Measurements from ENCODE around the gene PRSS56. TPM values are rescaled to one million over a fixed set of nuclear protein-coding genes. Genes with fewer than 3 reads are reported as not detected.
A peak's percentile ranks its signal among the peaks of the same experiment; 100 is the strongest.

The PRSS56 gene
- total and polyA plus RNA-seq, 2 of the 13 experiments (the other 11 are each of a cell fraction or from before 2014, with no cell fraction given): not detected

DNA sequence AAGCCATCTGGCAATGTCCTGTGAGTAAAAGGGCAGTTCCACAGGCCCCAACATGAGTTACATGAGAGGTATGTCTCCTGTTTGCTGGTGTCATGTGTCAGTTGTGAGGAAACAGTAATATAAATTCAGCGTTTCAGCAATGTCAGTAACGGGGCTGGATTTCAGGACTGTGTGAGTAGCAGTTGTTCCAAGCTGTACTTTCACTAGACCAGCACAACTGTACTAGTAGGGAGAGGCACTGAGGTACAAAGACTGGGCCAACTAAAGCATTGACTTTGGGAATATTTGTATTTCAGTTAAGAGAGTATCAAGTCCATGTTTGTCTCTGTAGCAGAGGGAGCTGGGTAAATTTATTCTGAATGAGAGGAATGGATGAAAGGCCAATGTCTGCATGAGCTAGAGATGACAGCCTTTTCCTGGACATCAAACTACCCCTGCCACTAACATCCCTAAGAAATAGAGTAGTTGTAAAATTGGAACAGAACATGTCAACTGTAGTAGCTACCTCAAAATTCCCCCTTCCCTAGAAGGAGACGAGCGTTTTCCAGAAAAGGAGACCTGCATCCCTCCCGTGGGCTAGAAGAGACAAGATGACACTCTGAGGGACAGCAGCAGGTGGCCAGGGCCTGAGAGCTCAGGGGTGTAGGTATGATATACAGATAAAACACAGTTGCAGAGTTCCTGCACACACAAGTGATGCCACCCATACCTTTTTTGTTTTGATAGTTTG, 54.7 kb downstream of the PRSS56 start (continued):
- TF ChIP-seq, protein P1, sequence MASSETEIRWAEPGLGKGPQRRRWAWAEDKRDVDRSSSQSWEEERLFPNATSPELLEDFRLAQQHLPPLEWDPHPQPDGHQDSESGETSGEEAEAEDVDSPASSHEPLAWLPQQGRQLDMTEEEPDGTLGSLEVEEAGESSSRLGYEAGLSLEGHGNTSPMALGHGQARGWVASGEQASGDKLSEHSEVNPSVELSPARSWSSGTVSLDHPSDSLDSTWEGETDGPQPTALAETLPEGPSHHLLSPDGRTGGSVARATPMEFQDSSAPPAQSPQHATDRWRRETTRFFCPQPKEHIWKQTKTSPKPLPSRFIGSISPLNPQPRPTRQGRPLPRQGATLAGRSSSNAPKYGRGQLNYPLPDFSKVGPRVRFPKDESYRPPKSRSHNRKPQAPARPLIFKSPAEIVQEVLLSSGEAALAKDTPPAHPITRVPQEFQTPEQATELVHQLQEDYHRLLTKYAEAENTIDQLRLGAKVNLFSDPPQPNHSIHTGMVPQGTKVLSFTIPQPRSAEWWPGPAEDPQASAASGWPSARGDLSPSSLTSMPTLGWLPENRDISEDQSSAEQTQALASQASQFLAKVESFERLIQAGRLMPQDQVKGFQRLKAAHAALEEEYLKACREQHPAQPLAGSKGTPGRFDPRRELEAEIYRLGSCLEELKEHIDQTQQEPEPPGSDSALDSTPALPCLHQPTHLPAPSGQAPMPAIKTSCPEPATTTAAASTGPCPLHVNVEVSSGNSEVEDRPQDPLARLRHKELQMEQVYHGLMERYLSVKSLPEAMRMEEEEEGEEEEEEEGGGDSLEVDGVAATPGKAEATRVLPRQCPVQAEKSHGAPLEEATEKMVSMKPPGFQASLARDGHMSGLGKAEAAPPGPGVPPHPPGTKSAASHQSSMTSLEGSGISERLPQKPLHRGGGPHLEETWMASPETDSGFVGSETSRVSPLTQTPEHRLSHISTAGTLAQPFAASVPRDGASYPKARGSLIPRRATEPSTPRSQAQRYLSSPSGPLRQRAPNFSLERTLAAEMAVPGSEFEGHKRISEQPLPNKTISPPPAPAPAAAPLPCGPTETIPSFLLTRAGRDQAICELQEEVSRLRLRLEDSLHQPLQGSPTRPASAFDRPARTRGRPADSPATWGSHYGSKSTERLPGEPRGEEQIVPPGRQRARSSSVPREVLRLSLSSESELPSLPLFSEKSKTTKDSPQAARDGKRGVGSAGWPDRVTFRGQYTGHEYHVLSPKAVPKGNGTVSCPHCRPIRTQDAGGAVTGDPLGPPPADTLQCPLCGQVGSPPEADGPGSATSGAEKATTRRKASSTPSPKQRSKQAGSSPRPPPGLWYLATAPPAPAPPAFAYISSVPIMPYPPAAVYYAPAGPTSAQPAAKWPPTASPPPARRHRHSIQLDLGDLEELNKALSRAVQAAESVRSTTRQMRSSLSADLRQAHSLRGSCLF (CRISPR knock-in tag; IDR thresholded peaks at IDR 0.05; ENCODE audit: borderline replicate concordance): no peak
- TF ChIP-seq MXD4 (CRISPR knock-in tag; IDR thresholded peaks at IDR 0.05) (0 out of 2 replicates have a peak, but pooled peaks have one; percentile 26), RFXAP (CRISPR knock-in tag; IDR thresholded peaks at IDR 0.05; ENCODE audit: borderline replicate concordance) (0 out of 2 replicates have a peak, but pooled peaks have one; percentile 16), ZNF10 (CRISPR knock-in tag; IDR thresholded peaks at IDR 0.05; ENCODE audit: borderline replicate concordance, low read depth) (no peak), HNF4A (CRISPR knock-in tag; IDR thresholded peaks at IDR 0.05) (peak; percentile 79), ARID2 (CRISPR knock-in tag; IDR thresholded peaks at IDR 0.05; ENCODE audit: borderline replicate concordance) (no peak), SIX1 (CRISPR knock-in tag; IDR thresholded peaks at IDR 0.05; ENCODE audit: borderline replicate concordance) (peak; percentile 51; the same call in 1 of the 2 replicates), HMGA1 (CRISPR knock-in tag; conservative IDR thresholded peaks at IDR 0.05) (no peak), ZNF484 (CRISPR knock-in tag; IDR thresholded peaks at IDR 0.05; ENCODE audit: borderline replicate concordance, low read depth) (no peak), SSRP1 (CRISPR knock-in tag; IDR thresholded peaks at IDR 0.05) (no peak), HDAC6 (IDR thresholded peaks at IDR 0.05; ENCODE audit: low read depth, low read length) (no peak), ZNF225 (CRISPR knock-in tag; IDR thresholded peaks at IDR 0.05) (no peak), ZNF337 (CRISPR knock-in tag; IDR thresholded peaks at IDR 0.05; ENCODE audit: borderline replicate concordance, low read depth) (0 out of 2 replicates have a peak, but pooled peaks have one; percentile 36), MTF2 (CRISPR knock-in tag; IDR thresholded peaks at IDR 0.05; ENCODE audit: borderline replicate concordance) (no peak), EEA1 (CRISPR knock-in tag; IDR thresholded peaks at IDR 0.05; ENCODE audit: borderline replicate concordance) (no peak), KAT7 (CRISPR knock-in tag; IDR thresholded peaks at IDR 0.05; ENCODE audit: borderline replicate concordance) (no peak), FOXJ3 (CRISPR knock-in tag; IDR thresholded peaks at IDR 0.05; ENCODE audit: borderline replicate concordance) (peak; percentile 48; the same call in 1 of the 2 replicates), SMARCC2 (IDR thresholded peaks at IDR 0.05) (no peak), RBM22 (optimal IDR thresholded peaks at IDR 0.05; ENCODE audit: low read length) (no peak)
- TF ChIP-seq, protein P2, sequence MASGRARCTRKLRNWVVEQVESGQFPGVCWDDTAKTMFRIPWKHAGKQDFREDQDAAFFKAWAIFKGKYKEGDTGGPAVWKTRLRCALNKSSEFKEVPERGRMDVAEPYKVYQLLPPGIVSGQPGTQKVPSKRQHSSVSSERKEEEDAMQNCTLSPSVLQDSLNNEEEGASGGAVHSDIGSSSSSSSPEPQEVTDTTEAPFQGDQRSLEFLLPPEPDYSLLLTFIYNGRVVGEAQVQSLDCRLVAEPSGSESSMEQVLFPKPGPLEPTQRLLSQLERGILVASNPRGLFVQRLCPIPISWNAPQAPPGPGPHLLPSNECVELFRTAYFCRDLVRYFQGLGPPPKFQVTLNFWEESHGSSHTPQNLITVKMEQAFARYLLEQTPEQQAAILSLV (CRISPR knock-in tag; IDR thresholded peaks at IDR 0.05; ENCODE audit: borderline replicate concordance): no peak
- TF ChIP-seq, protein P3, sequence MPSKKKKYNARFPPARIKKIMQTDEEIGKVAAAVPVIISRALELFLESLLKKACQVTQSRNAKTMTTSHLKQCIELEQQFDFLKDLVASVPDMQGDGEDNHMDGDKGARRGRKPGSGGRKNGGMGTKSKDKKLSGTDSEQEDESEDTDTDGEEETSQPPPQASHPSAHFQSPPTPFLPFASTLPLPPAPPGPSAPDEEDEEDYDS (CRISPR knock-in tag; IDR thresholded peaks at IDR 0.05): peak; percentile 36; the same call in 1 of the 2 replicates
- TF ChIP-seq, protein P4, sequence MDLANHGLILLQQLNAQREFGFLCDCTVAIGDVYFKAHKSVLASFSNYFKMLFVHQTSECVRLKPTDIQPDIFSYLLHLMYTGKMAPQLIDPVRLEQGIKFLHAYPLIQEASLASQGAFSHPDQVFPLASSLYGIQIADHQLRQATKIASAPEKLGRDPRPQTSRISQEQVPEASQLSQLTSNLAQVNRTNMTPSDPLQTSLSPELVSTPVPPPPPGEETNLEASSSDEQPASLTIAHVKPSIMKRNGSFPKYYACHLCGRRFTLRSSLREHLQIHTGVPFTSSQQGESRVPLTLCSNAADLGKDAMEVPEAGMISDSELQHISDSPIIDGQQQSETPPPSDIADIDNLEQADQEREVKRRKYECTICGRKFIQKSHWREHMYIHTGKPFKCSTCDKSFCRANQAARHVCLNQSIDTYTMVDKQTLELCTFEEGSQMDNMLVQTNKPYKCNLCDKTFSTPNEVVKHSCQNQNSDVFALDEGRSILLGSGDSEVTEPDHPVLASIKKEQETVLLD (CRISPR knock-in tag; IDR thresholded peaks at IDR 0.05; ENCODE audit: low read depth): no peak

Data from HepG2 (cell line).